HG03575 (cell line): ENCODE measurements around the gene FABP2.
A peak's percentile ranks its signal among the peaks of the same experiment; 100 is the strongest.
"Not testable (repeated sequence)": the region's sequence is repeated elsewhere in the genome, so short reads cannot be mapped to it uniquely, and the experiment has no call there.

Experiments
- ATAC-seq: cut with Tn5 transposase; IDR thresholded peaks from one replicate; pipeline ENCODE4 v1.9.1; 2021; ENCODE audit not compliant: unreplicated experiment, insufficient number of reproducible peaks, low FRiP score; ENCODE audit errors: extremely low read depth

Gene FABP2

GRCh38 chr4:119321921-119322687 lies at the start of gene FABP2:
Gene FABP2, minus strand, starts transcription at chr4:119322138. Its CDS starts 36 bp downstream, at chr4:119322102.
- ATAC-seq, result no peak

- ATAC-seq, result not testable (repeated sequence)
These were observed 49.2 kb upstream of the FABP2 start for GRCh38 chr4:119370951-119371683.

GRCh38 chr4:119370392-119370791 lies 48.5 kb upstream of the FABP2 start:
- ATAC-seq, result peak; percentile 99

GRCh38 chr4:119366802-119367201 lies 44.9 kb upstream of the FABP2 start:
- ATAC-seq, result not testable (repeated sequence)

- ATAC-seq, result not testable (repeated sequence)
These were observed 42.3 kb upstream of the FABP2 start for GRCh38 chr4:119364203-119364602.

- ATAC-seq, result not testable (repeated sequence)
These were observed 41.4 kb upstream of the FABP2 start for GRCh38 chr4:119363372-119363771.

GRCh38 chr4:119362413-119362812 lies 40.5 kb upstream of the FABP2 start:
- ATAC-seq, result not testable (repeated sequence)

- not testable (repeated sequence) for ATAC-seq
These were observed 37.9 kb upstream of the FABP2 start for GRCh38 chr4:119359873-119360272.

- not testable (repeated sequence) for ATAC-seq
These were observed 34.9 kb upstream of the FABP2 start for GRCh38 chr4:119356796-119357195.

GRCh38 chr4:119356041-119356440 lies 34.1 kb upstream of the FABP2 start:
- ATAC-seq, result not testable (repeated sequence)

GRCh38 chr4:119353364-119353763 lies 31.4 kb upstream of the FABP2 start:
- not testable (repeated sequence) for ATAC-seq

GRCh38 chr4:119348169-119348568 lies 26.2 kb upstream of the FABP2 start:
- ATAC-seq, result not testable (repeated sequence)

GRCh38 chr4:119343293-119343692 lies 21.4 kb upstream of the FABP2 start:
- not testable (repeated sequence) for ATAC-seq

GRCh38 chr4:119339895-119340294 lies 18.0 kb upstream of the FABP2 start:
- not testable (repeated sequence) for ATAC-seq

- no peak for ATAC-seq
These were observed 15.1 kb upstream of the FABP2 start for GRCh38 chr4:119337010-119337409.

- ATAC-seq, result not testable (repeated sequence)
These were observed 14.5 kb upstream of the FABP2 start for GRCh38 chr4:119336332-119336979.

GRCh38 chr4:119329835-119330620 lies 8.1 kb upstream of the FABP2 start:
- no peak for ATAC-seq

- ATAC-seq, result no peak
These were observed 6.8 kb upstream of the FABP2 start for GRCh38 chr4:119328695-119329094.

- no peak for ATAC-seq
These were observed 3.9 kb downstream of the FABP2 start for GRCh38 chr4:119317990-119318389.
